Erythroblast (primary cell): ENCODE results near the gene IFIT3.

Source experiments
- GATA1 ChIP-seq: IDR thresholded peaks from 2 replicates; pipeline ENCODE4 v1.6.1; 2011; ENCODE audit warnings: low read depth, mild to moderate bottlenecking, control low read depth, low read length, moderate library complexity
- POLR2A ChIP-seq: IDR thresholded peaks from 2 replicates; pipeline ENCODE4 v1.6.1; 2011; ENCODE audit warnings: mild to moderate bottlenecking, low read length

DNA sequence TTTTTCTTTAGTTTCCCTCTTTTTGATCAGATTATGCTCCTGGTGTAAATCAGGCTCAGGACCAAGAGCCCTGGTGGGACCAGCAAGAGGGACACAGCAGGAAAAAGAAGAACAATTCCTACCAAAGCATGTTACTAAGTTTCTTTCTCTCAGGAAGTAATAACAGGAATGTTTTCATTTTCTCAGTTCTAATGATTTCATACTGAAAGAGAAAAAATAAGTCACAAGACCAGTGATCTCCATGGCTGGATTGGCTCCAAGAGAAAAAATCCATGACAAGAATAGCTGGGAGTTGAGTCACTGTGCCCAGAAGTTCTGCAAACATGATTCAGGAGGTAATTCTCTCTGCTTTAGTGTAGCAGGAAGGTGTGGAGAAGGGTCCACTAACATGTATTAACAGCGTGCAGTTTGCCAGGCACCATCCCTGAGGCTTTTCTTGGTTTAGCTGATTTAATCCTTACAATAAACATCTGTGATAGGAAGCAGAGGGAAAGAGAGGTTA, 49.7 kb upstream of the IFIT3 start:
- no peak for TF ChIP-seq POLR2A
- no peak for TF ChIP-seq GATA1
